Urinary bladder (tissue), 4 donors: Measurements from ENCODE around the gene GJB5. TPM values are rescaled to one million over a fixed set of nuclear protein-coding genes. Genes with fewer than 3 reads are reported as not detected.
"Not testable (repeated sequence)": the region's sequence is repeated elsewhere in the genome, so short reads cannot be mapped to it uniquely, and the experiment has no call there.

Source experiments
- DNase-seq: peaks from one replicate; pipeline ENCODE4 v3.0.0-alpha.2; 2015; ENCODE audit errors: extremely low spot score
- H3K27ac ChIP-seq: one replicate; pipeline ENCODE4 v1.5.1; 2013; ENCODE audit warnings: low read depth, mild to moderate bottlenecking, moderate library complexity
- H3K36me3 ChIP-seq: one replicate; pipeline ENCODE4 v1.6.1; 2013; ENCODE audit warnings: mild to moderate bottlenecking, moderate library complexity; ENCODE audit not compliant: insufficient read depth
- H3K4me1 ChIP-seq: one replicate; pipeline ENCODE4 v1.6.1; 2013; ENCODE audit warnings: mild to moderate bottlenecking, moderate library complexity; ENCODE audit not compliant: insufficient read depth
- H3K4me3 ChIP-seq: one replicate; pipeline ENCODE4 v1.5.1; 2013; ENCODE audit warnings: low read depth, low read length
- WGBS: extraction: QIAGEN DNeasy Blood & Tissue Kit; methylation state at CpG from one replicate; pipeline ENCODE4 v1.1.7; 2013; 5-methylcytosine and 5-hydroxymethylcytosine counted together
- polyA plus RNA-seq: library from polyadenylated mRNA; stranded (reverse); fragments of 200-250 nt; gene quantifications from one replicate; pipeline ENCODE4 v1.2.3, GENCODE V29; 2013
- total RNA-seq: library from RNA; depleted of rRNA; stranded (reverse); fragments of >200 nt; gene quantifications from one replicate; pipeline ENCODE4 v1.2.3, GENCODE V29; 2014
- donor health status: healthy with polysubstance abuse.
- donor health status: healthy.

GJB5 gene
- total and polyA plus RNA-seq, 2 donors: 2.7 to 3.5 TPM

DNA sequence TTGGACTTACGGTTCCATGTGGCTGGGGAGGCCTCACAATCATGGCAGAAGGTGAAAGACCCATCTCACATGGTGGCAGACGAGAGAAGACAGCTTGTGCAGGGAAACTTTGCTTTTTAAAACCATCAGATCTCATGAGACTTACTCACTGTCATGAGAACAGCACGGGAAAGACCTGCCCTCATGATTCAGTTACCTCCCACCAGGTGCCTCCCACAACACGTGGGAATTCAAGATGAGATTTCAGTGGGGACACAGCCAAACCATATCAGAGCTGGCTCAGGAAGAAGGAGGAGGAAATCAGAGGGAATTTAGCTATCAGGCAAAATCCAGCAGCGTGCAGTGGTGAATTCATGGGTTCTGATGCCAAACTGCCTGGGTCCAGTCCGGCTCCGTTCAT lies 22.0 kb upstream of the GJB5 start:
- WGBS: 56% methylated on average over 7 of the region's 7 CpGs
- not testable (repeated sequence) for H3K4me3 ChIP-seq, H3K36me3 ChIP-seq, H3K4me1 ChIP-seq, DNase-seq, H3K27ac ChIP-seq

DNA sequence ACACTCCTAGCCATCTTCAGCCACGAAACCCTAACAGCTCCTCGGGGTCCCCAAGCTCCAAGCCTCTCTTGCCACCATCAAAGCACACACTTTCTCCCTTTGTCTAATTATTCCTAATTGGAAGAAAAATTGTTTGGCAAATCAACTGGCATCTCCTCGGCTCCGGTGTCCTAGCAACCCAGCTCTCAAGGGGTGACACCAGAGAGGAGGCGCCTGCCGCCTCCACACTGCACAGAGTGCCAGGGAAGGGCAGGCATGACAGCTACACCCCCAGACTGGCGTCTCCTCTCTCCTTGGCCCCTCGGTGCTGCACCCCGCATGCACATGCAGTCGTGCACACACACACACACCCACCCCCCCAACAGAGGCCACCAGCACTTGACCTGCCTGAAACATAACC lies 18.2 kb upstream of the GJB5 start:
- Histone ChIP-seq H3K36me3 (no peaks in the 10 kb centered on the region), H3K4me3 (no peak overlapping the region)
- WGBS: 83% methylated on average over 10 of the region's 10 CpGs

DNA sequence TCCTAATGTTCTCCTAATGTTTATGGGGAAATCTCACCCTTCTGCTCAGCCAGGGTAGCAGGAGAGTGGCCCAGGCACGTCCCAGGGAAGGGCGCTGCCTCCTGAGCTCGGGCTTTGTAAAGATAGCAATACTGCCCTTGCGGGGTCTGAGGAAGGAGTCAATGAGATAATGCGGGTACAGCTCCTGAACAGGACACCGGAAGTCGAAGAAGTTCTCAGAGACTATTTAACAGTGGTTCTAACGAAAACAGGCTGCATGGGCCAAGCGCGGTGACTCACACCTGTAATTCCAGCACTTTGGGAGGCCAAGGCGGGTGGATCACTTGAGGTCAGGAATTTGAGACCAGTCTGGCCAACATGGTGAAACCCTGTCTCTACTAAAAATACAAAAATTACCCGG lies 17.6 kb upstream of the GJB5 start:
- not testable (repeated sequence) for H3K4me1 ChIP-seq, DNase-seq
- WGBS: 88% methylated on average over 12 of the region's 12 CpGs

More for the DNA sequence above, 18.2 kb upstream of the GJB5 start:
- Histone ChIP-seq H3K27ac (no peak overlapping the region), H3K4me1 (no peaks in the 10 kb centered on the region)
- DNase-seq: no peak

DNA sequence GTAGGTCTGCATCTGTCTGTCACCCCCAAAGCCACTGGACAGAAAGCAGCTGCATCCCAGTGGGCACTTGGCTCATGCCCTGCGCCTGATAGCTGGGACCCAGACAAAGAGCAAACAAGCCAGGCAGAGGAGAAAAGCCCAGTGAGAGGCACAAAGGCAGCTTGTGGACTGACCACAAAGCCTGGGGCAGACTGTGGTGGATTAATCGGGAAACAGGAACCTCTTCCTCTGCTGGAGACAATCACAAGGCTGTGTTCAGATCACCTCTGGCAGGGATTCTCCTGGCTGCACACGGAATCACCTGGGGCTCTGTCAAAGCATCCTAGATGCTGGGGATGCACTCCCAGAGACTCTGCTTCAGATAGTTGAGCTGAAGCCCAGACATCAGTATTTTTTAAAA lies 15.2 kb upstream of the GJB5 start:
- no peak overlapping the region for H3K27ac ChIP-seq
- DNase-seq: no peak
- 69% methylated on average over 3 of the region's 3 CpGs for WGBS
- H3K36me3 ChIP-seq: no peaks in the 10 kb centered on the region
- no peaks in the 10 kb centered on the region for H3K4me1 ChIP-seq
- H3K4me3 ChIP-seq: no peak overlapping the region

More for the DNA sequence above, 17.6 kb upstream of the GJB5 start:
- not testable (repeated sequence) for H3K27ac ChIP-seq, H3K36me3 ChIP-seq, H3K4me3 ChIP-seq

DNA sequence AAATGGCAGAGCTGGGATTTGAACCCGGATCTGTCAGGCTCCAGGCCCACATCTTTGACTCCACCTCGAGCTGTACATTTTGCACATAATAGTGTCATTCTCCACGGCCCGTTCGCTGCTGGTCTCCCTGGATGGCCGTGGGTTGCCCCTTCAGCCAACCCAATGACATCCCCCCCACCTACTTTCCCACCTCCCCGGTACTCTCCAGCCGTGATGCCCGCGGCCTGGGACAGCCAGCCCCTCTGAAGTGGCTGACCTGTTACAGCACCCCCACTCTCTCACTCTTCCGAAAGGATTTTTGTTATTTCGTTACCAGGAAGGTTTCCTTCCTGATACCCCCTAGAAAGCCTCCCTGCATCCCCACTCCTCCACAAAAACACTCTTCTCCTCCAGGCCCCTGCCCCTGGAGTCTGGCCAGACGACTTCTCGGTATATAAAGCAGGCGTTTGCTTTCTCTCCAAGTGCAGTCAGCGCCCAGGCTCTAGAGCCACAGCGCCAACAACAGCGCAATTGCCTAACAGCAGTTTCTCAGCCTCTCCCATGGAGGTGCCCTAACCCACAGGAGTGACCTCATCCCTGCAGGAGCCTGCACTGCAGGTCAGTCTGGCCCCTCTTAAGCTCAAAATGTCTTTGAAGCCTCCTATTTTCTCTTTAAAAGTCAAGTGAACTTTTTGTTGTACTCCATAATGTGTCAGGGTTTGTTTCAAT lies 14.5 kb upstream of the GJB5 start:
- no peaks in the 10 kb centered on the region for H3K36me3 ChIP-seq
- 49% methylated on average over 18 of the region's 18 CpGs for WGBS
- no peaks in the 10 kb centered on the region for H3K4me1 ChIP-seq
- no peak for DNase-seq
- H3K4me3 ChIP-seq: no peak overlapping the region
- H3K27ac ChIP-seq: no peak overlapping the region

DNA sequence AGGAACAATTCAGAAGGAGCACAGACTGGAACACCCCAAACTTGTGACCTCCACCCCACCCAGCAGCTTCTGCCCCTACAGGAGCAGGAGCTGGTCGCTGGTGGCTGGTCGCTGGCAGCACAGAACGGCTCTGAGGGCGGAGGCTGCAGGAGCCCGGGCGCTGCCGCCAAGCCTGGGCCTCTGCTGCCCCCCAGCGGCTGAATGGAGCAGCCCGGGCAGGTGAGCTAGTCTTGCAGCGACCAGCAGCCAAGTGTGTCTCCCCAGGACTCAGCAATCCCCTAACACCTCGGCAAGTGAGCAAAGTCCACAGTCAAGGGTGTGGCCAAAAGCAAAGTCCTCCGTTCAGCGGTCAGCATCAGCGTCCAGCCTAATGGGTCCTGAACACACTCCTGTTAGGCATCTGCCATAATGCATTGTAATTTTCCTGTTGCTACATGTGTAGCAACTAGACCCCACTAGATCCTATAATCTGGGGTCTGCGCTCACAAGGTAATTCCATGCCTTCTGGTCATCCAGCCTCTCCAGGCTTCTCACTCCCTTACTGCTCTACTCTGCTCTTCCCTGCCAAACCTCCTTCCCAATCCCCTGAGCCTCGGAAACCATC lies 12.1 kb upstream of the GJB5 start:
- Histone ChIP-seq H3K27ac (no peak overlapping the region), H3K36me3 (no peaks in the 10 kb centered on the region), H3K4me3 (no peak overlapping the region), H3K4me1 (no peaks in the 10 kb centered on the region)
- 13% methylated on average over 16 of the region's 16 CpGs for whole genome bisulfite sequencing
- DNase-seq: no peak

DNA sequence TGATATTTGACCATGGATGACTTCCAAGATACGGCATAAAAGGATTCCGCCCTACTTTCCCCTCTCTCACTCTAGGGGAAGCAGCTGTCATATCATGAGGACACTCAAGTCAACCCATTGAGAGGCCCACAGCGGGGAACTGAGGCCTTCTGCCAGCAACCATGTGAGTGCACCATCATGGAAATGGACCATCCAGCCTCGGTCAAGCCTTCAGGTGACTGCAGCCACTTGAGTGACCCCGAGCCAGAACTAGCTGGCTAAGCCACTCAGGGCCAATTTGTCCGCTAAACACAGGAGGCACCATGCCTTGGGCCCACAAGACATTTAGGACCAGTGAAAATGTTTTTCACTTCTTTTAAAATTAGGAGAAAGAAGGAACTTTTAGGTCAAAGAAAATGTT lies 11.1 kb upstream of the GJB5 start:
- Histone ChIP-seq H3K4me3 (no peak overlapping the region), H3K36me3 (no peaks in the 10 kb centered on the region), H3K4me1 (no peaks in the 10 kb centered on the region), H3K27ac (no peak overlapping the region)
- WGBS: 77% methylated on average over 6 of the region's 6 CpGs
- DNase-seq: no peak

DNA sequence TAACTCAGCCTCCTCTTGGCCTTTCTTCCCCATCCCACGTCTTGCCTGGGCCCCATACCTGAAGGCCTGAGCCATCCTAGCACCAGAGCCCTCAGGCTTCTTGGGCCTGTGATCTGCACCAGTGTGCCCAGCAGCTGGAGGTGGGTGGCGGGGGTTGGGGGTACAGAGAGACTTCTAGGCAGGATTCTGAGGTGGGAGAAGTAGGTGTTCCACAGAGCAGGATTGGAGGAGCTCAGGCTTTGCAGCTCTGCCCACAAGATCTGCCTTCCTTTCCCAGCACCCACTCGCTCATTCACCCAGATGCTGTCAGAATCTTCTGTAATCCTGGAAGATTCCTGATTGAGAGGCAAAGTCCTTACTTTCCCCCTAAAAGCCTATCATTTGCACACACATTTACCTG lies 10.0 kb upstream of the GJB5 start:
- 72% methylated on average over 3 of the region's 3 CpGs for WGBS
- no peak overlapping the region for H3K27ac ChIP-seq
- no peak for DNase-seq
- no peak overlapping the region for H3K4me3 ChIP-seq
- H3K36me3 ChIP-seq: no peaks in the 10 kb centered on the region
- no peaks in the 10 kb centered on the region for H3K4me1 ChIP-seq

DNA sequence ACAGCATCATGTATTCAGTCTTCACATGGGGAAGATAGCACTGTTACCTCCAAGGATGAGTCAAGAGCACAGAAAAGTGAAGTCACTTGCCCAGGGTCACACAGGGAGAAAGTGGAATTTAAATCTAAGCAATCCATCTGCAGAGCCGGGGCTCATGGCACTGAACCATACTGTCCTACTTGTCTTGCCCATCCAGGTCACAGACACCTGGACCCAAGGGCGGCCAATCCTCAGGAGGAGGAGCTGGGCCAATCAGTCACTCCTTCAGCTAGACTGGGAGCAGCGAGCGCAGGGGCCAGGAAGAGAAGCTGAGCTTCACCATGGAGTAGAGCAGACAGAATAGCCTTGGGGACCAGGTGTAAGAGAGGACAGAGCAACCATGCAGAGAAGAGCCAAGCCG lies 9.2 kb upstream of the GJB5 start:
- 83% methylated on average over 5 of the region's 5 CpGs for WGBS
- Histone ChIP-seq H3K4me3 (no peak overlapping the region), H3K27ac (no peak overlapping the region), H3K4me1 (no peaks in the 10 kb centered on the region), H3K36me3 (no peaks in the 10 kb centered on the region)
- DNase-seq: no peak

DNA sequence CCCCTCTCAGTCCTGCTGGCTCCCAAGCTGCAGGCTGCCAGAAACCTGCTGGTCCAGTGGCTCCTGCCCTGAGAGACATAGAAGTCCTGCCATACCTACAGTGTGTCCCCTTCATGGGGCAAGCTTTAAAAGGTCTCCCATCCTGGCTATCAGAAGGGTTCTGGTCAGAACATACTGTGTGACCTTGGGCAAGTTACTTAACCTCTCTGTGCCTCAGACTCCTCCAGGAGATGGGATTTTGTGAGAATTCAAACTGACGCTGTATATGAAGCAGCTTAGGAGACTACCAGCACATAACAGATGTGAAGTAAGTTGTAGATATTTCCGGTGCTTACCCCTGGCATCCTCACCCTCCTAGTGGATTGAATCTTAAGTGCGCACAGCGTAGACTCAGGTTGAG lies 8.7 kb upstream of the GJB5 start:
- DNase-seq: no peak
- no peak overlapping the region for H3K27ac ChIP-seq
- no peaks in the 10 kb centered on the region for H3K4me1 ChIP-seq
- no peaks in the 10 kb centered on the region for H3K36me3 ChIP-seq
- WGBS: 88% methylated on average over 4 of the region's 4 CpGs
- H3K4me3 ChIP-seq: no peak overlapping the region

DNA sequence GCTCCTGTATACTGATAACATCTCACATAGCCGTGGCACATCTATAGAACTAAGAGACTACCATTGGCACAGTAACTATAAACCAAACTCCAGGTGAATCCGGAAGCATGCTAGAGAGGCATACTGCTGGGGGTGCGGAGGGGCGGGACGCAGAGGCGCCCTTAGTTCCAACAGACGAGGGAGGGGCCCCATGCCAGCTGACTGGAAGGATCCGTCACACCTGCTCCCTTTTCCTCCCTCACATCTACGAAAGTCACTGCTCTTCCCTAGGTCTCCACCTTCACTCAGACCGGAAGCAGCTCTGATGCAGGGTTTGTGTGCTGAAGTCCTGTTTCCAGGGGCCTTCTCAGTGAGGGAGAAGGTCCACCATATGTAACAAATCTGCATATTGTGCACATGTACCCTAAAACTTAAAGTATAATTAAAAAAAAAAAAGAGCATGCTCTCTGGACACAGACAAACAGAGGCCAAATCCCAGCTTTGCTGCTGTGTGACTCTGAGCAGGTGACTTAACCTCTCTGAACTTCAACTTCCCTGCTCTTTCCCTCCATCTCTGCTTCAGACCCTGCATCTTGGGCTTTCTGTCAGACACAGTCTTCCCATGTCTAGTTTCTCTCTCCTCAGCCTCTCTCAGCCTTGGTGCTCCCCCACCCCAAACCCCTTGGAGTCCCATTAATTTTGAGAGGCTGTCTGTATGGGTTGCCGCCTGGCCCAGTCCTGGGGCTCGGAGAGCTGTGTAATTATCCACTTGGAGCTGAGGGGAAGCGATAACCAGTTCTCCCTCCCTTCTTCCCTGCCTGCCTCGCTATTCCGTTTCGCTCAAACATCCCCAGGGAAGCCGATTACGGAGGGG lies 7.8 kb upstream of the GJB5 start:
- H3K4me3 ChIP-seq: no peak overlapping the region
- no peaks in the 10 kb centered on the region for H3K4me1 ChIP-seq
- DNase-seq: no peak
- WGBS: 54% methylated on average over 18 of the region's 18 CpGs
- H3K36me3 ChIP-seq: no peaks in the 10 kb centered on the region
- no peak overlapping the region for H3K27ac ChIP-seq

DNA sequence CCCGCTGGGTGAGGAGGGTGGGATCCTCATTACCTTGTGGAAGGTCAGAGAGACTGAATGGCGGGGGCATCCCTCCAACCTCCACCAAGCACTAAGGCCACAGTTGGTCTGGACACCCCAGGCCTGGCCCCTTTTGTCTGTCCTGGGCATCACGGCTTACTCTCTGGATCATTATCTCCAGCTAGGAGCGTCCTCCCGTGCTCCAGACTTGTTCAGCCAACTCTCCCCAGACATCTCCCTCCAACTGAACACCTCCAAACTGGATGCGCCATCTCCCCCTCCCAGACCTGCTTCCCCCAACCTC lies 7.3 kb upstream of the GJB5 start:
- H3K4me3 ChIP-seq: no peak overlapping the region
- WGBS: 50% methylated on average over 6 of the region's 6 CpGs
- no peaks in the 10 kb centered on the region for H3K4me1 ChIP-seq
- H3K27ac ChIP-seq: no peak overlapping the region
- DNase-seq: no peak
- H3K36me3 ChIP-seq: no peaks in the 10 kb centered on the region

DNA sequence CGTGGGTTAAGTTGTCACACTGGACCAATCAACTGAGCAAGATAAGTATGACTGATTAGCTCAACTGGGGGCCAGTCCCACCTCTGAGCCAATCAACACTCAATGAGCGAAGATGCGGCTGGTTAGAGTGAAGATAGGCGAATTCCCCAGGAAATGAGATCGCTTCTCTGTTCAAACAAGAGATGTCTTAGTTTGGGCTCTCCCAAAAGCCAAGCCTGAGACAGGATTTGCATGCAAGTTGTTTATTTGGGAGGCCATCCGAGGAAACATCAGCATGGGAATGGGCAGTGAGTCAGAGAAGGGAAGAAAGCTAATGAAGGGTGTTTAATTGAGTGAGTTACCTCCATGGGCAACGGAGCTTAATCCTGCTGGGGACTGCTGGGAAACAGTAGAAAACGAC lies 4.9 kb upstream of the GJB5 start:
- H3K4me1 ChIP-seq: no peaks in the 10 kb centered on the region
- DNase-seq: no peak
- H3K4me3 ChIP-seq: no peak overlapping the region
- 43% methylated on average over 8 of the region's 8 CpGs for WGBS
- H3K27ac ChIP-seq: no peak overlapping the region
- H3K36me3 ChIP-seq: no peaks in the 10 kb centered on the region

DNA sequence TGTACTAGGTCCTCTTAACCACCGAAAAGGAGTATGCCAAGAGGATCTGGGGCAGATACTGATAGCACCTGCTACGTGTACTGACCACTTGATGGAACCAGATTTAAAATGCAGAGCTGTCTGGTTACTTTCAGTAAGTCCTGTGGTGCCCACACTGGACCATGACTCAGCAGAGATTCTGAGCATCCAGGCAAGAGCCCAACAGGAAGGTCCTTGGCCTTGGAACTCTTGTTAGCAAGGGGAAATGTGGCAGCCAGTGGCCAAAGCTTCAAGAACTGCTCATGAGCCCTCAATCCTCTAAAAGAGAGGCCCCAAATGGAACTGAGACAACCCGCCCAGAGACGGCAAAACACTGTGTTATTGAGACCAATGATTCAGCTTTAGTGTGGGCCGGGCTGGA lies 4.2 kb upstream of the GJB5 start:
- Histone ChIP-seq H3K36me3 (no peaks in the 10 kb centered on the region), H3K4me3 (no peak overlapping the region), H3K4me1 (no peaks in the 10 kb centered on the region), H3K27ac (no peak overlapping the region)
- 87% methylated on average over 5 of the region's 5 CpGs for WGBS
- no peak for DNase-seq
